Hematopoietic multipotent progenitor cell treated with erythropoietin and hydrocortisone succinate and interleukin-3 and kit ligand, for 6 days (in vitro differentiated cells): ENCODE measurements around the gene HPS3.
"Not testable (repeated sequence)": the region's sequence is repeated elsewhere in the genome, so short reads cannot be mapped to it uniquely, and the experiment has no call there.

Experiments
- DNase-seq: peaks from one replicate; pipeline ENCODE4 v3.0.0-alpha.2; 2015

HPS3 gene

DNA sequence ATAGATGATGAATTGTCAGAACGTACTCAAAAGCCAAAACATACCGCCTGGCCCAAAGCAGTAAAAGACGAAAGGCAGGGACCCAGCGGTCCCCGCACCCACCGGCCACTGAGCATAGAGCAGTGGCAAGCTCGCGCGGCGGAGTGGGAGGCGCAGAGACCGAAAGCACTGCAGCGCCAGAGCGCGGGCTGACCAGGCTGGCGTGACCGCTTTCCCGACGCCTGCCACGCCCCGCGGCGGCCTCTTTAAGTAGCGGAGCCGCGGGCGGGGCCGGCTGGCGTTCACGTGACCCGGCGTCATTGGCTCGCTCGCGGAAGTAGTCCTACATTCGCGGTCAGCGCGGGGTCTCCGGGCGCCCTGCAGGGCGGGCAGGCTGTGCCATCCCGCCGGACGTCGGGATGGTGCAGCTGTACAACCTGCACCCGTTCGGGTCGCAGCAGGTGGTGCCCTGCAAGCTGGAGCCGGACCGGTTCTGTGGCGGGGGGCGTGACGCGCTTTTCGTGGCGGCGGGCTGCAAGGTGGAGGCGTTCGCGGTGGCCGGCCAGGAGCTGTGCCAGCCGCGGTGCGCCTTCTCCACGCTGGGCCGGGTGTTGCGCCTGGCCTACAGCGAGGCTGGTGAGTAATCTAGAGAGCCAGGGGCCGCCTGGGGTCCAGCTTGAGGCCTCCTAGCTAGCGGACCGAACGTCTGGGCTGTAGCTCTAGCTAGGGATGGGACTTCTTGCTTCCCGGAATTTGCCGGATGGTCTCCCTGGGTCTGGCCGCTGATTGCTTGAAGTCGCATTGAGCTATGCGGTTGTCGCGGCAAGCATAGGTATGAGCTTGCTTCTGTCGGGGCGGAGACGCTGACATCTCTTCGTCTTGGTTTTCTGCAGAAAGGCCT, at the start of gene HPS3:
Gene HPS3, plus strand, starts transcription at position 313 of the 880 bp plus-strand sequence. Its CDS starts 86 bp downstream, at position 399.
- DNase-seq, result peak; percentile 95

- DNase-seq, result peak; percentile 31
Measured at GRCh38 chr3:149080011-149080698, 49.3 kb upstream of the HPS3 start.

GRCh38 chr3:149080699-149081091, 48.7 kb upstream of the HPS3 start:
- DNase-seq, result peak; percentile 51

- no peak for DNase-seq
Measured at GRCh38 chr3:149081772-149082171, 47.7 kb upstream of the HPS3 start.

DNA sequence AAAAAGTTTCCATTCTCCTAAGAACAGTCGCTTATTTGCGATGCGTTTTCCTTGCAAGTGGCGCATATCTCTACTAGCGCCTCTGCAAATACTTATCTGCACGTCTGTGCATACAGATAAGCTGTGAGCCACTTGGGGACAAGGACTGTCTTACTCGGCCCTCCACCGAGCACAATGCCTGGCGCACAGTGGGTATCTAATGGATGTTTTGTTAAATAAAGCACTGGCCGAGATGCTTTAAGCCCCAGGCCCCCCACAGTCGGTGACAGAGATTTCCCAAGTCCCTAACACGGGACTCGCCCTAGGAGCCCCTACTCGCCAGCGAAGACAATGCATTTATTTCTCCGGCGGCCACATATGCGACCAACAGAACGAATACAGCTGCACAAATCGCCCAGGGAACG, 43.6 kb upstream of the HPS3 start:
- peak; percentile 93 for DNase-seq

DNA sequence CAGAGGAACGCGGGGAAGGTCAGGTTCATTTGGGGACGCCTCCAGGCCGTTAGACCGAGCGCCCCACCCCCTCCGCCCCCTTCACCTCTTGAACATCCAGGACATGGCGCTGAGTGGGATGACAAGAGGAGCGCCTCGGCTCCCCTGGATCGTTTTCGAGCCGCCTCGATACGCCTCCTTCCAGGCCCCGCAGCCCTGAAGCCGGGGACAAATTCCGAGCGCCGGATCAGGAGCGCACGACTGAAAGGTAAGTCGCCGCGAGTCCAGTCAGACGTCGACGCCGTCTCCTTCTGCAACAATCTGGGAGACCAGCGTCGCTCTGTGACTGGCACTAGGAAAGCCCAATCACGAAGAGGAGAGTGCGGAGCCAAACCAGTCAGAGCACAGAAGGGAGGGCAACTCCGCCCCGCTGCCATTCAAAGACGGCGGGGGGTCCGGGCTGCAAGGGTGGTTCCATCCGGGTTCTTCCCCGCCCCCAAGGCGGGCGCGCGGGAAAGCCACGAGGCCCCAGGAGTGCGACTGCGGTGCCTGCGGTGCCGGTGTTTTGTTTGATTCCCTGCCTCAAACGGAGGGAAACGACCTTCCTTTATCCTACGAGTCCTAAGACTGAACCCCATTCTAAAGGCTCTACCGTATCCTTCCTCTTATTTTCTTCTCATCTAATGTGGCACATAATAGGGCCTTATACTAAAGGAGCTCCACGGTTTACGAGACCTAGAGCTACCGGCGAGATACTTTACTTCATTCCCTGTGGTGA, 43.0 kb upstream of the HPS3 start, which contains the start of gene HLTF:
Gene HLTF, minus strand, starts transcription at position 302 of the 757 bp plus-strand sequence. Its CDS starts 197 bp downstream, at position 105.
- DNase-seq, result peak; percentile 98

- no peak for DNase-seq
Measured at GRCh38 chr3:149087208-149087607, 42.2 kb upstream of the HPS3 start.

DNA sequence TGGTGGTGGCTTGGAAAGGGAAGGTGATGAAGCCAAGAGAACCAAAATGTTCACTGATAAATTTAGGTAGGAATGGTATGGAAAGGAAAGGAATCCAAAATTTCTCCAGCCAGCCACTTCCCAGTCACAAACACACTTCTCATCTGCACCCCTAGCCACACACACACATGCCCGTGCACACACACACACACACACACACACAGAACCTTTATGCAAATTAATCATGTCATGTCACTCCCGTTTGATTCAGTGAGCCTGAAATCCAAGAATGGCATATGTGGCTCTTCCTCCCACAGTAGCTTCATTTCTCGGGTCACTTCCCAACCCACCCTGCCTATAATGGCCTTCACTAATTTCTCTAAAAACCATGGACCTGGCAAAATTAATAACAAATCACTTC, 40.0 kb upstream of the HPS3 start:
- no peak for DNase-seq

DNA sequence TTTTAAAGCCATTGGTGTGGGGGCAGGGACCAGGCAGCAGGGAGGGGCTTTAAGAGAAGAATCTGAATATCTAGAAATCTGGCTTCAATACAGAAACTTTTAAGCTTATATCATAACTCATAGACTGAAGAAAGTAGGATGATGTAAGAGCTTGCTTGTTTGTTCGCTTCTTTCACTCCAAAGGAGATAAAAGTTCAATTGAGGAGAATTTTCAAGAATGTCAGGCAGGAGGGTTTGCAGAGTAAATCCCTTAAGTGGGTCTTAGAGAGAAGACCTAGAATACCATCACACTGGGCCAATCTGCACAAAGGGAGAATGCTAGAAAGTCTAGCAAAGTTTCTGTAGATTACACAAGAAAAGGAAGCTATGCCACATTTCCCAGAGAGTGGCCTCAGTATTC, 39.0 kb upstream of the HPS3 start:
- no peak for DNase-seq

GRCh38 chr3:149090907-149091306, 38.5 kb upstream of the HPS3 start:
- no peak for DNase-seq

GRCh38 chr3:149091983-149092382, 37.5 kb upstream of the HPS3 start:
- DNase-seq, result no peak

DNA sequence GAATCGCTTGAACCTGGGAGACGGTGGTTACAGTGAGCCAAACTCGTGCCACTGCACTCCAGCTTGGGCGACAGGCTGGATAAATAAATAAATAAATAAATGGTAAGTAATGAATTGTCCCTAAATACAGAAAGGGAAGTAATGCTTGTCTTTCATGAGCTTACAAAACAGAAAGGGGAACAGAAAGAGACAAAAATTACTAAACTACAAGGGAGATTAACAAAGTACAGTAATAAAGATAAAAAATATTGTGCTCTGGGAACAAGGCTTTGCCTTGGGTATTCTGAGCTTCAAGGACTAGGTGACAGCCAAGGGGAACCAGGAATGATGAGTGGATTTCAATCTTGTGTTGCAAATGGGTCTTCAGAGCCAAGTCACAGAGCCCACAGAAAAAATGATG, 34.0 kb upstream of the HPS3 start:
- no peak for DNase-seq

- DNase-seq, result not testable (repeated sequence)
Measured at GRCh38 chr3:149097987-149098386, 31.5 kb upstream of the HPS3 start.

DNA sequence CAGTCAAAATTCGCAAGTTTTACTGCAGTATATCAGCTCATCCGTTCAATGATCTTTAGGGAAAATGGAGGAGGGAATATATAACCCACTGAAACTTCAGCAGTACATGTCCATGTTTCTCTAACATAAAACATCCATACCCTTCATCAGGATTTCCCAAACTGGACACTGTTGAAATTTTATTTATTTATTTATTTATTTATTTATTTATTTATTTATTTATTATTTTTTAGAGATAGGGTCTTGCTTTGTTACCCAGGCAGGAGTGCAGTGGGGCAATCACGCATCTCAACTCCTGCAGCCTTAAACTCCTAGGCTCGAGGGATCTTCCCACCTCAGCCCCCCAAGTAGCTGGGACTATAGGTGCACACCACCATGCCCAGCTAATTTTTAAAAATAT, 28.3 kb upstream of the HPS3 start:
- DNase-seq, result no peak

- no peak for DNase-seq
Measured at GRCh38 chr3:149101641-149102040, 27.8 kb upstream of the HPS3 start.

- DNase-seq, result no peak
Measured at GRCh38 chr3:149104484-149104883, 25.0 kb upstream of the HPS3 start.

DNA sequence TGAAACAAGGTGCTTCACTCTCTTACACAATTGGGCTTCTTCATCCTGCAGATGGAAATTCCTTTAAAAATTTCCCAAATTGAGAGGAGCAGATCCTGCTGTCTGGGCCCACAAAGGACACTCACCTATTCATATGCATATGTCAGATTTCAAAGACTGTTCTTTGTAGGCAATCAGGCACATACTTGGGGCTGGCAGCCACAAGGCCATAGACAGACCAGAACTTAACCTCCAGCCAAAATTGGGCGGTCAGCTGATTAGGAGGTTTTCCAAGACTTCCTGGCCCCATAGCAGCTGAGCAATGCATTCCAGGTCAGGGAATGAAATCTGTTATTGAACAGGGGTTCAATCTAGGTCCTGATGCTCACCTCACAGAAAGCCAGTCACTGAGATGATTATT, 15.0 kb upstream of the HPS3 start:
- DNase-seq, result no peak

- DNase-seq, result no peak
Measured at GRCh38 chr3:149115114-149115513, 14.3 kb upstream of the HPS3 start.

GRCh38 chr3:149118724-149119123, 10.7 kb upstream of the HPS3 start:
- DNase-seq, result no peak

DNA sequence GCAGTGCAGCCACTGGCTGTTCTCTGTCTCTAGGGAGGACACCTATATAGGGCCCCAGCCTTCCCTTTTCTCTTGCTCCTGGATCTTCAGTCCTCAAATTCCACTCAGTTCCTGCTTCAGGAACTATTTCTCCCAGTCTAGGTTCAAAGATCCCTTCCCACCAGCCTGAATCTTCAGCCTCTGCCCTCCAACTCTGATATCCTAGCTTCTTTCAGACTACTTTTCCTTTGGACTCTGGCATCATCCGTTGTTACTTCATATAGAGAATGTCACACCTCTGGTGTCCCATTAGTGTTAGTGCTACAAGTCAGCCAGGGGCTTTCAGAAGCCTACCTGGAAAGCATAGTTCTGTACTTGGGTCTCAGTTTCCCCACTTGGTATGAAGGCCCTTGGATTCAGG, 10.0 kb upstream of the HPS3 start:
- DNase-seq, result no peak

GRCh38 chr3:149120051-149120972, 9.1 kb upstream of the HPS3 start:
- DNase-seq, result peak; percentile 85
